ENCODE measurements around the gene TMEM244.

The TMEM244 gene

GRCh38 chr6:129871221-129871620 is 10.1 kb upstream of the TMEM244 start:
- H3K4me3 ChIP-seq (ENCODE audit: low read depth, low read length): no peak overlapping the region
- no peak for TF ChIP-seq CTCF (IDR thresholded peaks at IDR 0.05; ENCODE audit: borderline replicate concordance, insufficient read depth, low read depth, low read length)

- TF ChIP-seq CTCF (IDR thresholded peaks at IDR 0.05; ENCODE audit: borderline replicate concordance, insufficient read depth, low read depth, low read length): no peak
Observed at GRCh38 chr6:129867403-129867802, 6.3 kb upstream of the TMEM244 start.

GRCh38 chr6:129866688-129867087 is 5.6 kb upstream of the TMEM244 start:
- no peak for TF ChIP-seq CTCF (IDR thresholded peaks at IDR 0.05; ENCODE audit: borderline replicate concordance, insufficient read depth, low read depth, low read length)
- H3K4me3 ChIP-seq (ENCODE audit: low read depth, low read length): no peak overlapping the region

More at GRCh38 chr6:129867403-129867802, 6.3 kb upstream of the TMEM244 start:
- H3K4me3 ChIP-seq (ENCODE audit: low read depth, low read length): no peak overlapping the region

GRCh38 chr6:129866256-129866655 is 5.1 kb upstream of the TMEM244 start:
- no peak overlapping the region for H3K4me3 ChIP-seq (ENCODE audit: low read depth, low read length)

GRCh38 chr6:129865013-129865412 is 3.9 kb upstream of the TMEM244 start:
- no peak for TF ChIP-seq CTCF (IDR thresholded peaks at IDR 0.05; ENCODE audit: borderline replicate concordance, insufficient read depth, low read depth, low read length)
- H3K4me3 ChIP-seq (ENCODE audit: low read depth, low read length): no peak overlapping the region

More at GRCh38 chr6:129866256-129866655, 5.1 kb upstream of the TMEM244 start:
- no peak for TF ChIP-seq CTCF (IDR thresholded peaks at IDR 0.05; ENCODE audit: borderline replicate concordance, insufficient read depth, low read depth, low read length)

GRCh38 chr6:129863664-129864063 is 2.5 kb upstream of the TMEM244 start:
- TF ChIP-seq CTCF (IDR thresholded peaks at IDR 0.05; ENCODE audit: borderline replicate concordance, insufficient read depth, low read depth, low read length): no peak
- H3K4me3 ChIP-seq (ENCODE audit: low read depth, low read length): no peak overlapping the region

GRCh38 chr6:129859524-129859923 is 1.6 kb downstream of the TMEM244 start:
- no peak for TF ChIP-seq CTCF (IDR thresholded peaks at IDR 0.05; ENCODE audit: borderline replicate concordance, insufficient read depth, low read depth, low read length)
- no peak overlapping the region for H3K4me3 ChIP-seq (ENCODE audit: low read depth, low read length)
